HUES48 (cell line): ENCODE measurements around the gene MGMT.

ENCODE experiments used
- H3K27ac ChIP-seq: one replicate; pipeline ENCODE4 v1.7.0; 2013; ENCODE audit warnings: low read depth, low read length, inconsistent platforms
- H3K27me3 ChIP-seq: 2 replicates; pipeline ENCODE4 v1.6.1; 2013; ENCODE audit warnings: mild to moderate bottlenecking, low read length; ENCODE audit not compliant: control insufficient read depth, insufficient read depth
- H3K36me3 ChIP-seq: 2 replicates; pipeline ENCODE4 v1.6.1; 2013; ENCODE audit warnings: low read length; ENCODE audit not compliant: control insufficient read depth, insufficient read depth
- H3K4me1 ChIP-seq: 2 replicates; pipeline ENCODE4 v1.6.1; 2013; ENCODE audit warnings: mild to moderate bottlenecking, low read length; ENCODE audit not compliant: control insufficient read depth, insufficient read depth
- H3K4me3 ChIP-seq: 2 replicates; pipeline ENCODE4 v1.5.1; 2013; ENCODE audit warnings: mild to moderate bottlenecking, low read depth, low read length
- H3K9ac ChIP-seq: 2 replicates; pipeline ENCODE4 v1.6.1; 2013; ENCODE audit warnings: mild to moderate bottlenecking, low read depth, low read length, moderate library complexity
- H3K9me3 ChIP-seq: 2 replicates; pipeline ENCODE4 v1.6.1; 2013; ENCODE audit warnings: low read length; ENCODE audit not compliant: control insufficient read depth, insufficient read depth

Gene MGMT

DNA sequence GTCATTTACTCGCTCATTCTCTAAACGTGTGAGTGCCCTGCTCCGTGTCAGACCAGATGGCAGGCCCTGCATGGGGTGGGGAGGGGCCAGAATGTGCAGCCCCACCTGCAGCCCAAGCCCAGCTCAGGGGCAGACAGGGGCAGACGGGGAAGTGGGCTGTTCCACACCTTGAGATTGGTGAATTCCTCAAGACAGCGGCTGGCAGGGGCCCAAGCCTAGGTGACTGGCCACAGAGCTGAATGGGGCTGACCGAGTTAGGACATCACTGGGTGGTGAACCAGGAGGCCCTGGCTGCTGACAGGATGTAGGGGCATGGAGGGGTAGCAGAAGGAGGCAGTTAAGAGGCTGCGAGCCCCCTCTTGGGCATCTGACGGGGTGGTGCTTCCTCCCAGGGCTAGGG, 79.1 kb downstream of the MGMT start:
- no peak overlapping the region for H3K4me3 ChIP-seq
- H3K36me3 ChIP-seq: no peaks in the 10 kb centered on the region
- no peaks in the 10 kb centered on the region for H3K9me3 ChIP-seq
- H3K27me3 ChIP-seq: no peaks in the 10 kb centered on the region
- no peaks in the 10 kb centered on the region for H3K4me1 ChIP-seq
- no peak overlapping the region for H3K27ac ChIP-seq
- H3K9ac ChIP-seq: no peak overlapping the region

DNA sequence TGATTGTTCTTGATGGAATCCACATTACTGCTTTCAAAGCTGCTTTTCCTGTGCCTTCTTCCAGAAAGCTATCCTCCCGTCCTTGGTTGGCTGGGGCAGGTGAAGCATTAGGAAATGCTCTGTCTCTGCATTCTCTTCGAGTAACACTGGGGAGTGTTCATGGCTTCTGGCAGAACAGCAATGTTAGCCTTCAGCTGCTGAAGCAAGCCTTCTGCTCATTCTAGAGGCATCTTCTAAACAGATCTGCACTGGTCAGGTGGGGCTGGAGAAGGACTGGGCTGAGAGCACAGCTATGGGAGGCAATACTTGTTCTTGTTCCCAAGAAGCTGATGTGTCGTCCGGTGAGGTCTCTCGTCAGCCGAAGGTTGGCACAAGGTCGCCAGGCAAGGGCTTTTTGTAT, 80.6 kb downstream of the MGMT start:
- Histone ChIP-seq H3K36me3 (no peaks in the 10 kb centered on the region), H3K9ac (no peak overlapping the region), H3K27ac (no peak overlapping the region), H3K4me3 (no peak overlapping the region), H3K4me1 (no peaks in the 10 kb centered on the region), H3K27me3 (no peaks in the 10 kb centered on the region), H3K9me3 (no peaks in the 10 kb centered on the region)

DNA sequence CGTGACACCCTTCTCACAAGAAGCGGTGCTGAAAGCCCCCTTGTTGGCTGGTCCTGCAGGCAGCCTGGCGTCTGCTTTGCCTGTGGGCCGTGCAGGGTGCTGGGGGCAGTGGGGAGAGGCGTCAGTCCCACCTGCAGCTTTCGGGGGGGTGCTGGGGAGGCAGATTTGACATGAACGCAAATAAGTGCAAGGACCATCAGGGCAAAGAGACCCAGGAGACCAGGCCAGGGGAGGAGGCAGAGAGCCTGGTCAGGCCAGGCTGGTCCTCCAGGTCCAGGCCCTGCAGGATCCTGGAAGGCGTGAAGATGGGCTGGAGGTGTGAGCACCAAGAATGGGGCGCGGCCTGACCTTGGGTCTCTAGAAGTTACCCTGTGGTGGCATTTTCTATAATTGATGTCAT, 81.6 kb downstream of the MGMT start:
- H3K27ac ChIP-seq: no peak overlapping the region
- H3K4me3 ChIP-seq: no peak overlapping the region
- no peaks in the 10 kb centered on the region for H3K9me3 ChIP-seq

DNA sequence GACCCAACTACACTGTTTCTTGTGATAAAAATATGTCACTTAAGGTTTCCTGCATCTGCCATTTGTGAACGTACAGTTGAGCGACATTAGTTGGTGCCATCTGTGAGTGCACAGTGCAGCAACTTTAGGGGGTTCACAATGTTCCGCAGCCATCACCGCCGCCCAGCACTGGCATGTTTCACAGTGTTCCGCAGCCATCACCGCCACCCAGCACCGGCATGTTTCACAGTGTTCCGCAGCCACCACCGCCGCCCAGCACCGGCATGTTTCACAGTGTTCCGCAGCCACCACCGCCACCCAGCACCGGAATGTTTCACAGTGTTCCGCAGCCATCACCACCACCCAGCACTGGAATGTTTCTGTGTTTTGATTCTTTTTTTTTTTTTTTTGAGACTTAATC, 83.0 kb downstream of the MGMT start:
- Histone ChIP-seq H3K4me3 (no peak overlapping the region), H3K4me1 (no peaks in the 10 kb centered on the region), H3K9me3 (no peaks in the 10 kb centered on the region), H3K36me3 (no peaks in the 10 kb centered on the region), H3K27me3 (no peaks in the 10 kb centered on the region), H3K9ac (no peak overlapping the region), H3K27ac (no peak overlapping the region)

More for the DNA sequence above, 81.6 kb downstream of the MGMT start:
- H3K27me3 ChIP-seq: no peaks in the 10 kb centered on the region
- no peak overlapping the region for H3K9ac ChIP-seq
- no peaks in the 10 kb centered on the region for H3K36me3 ChIP-seq
- no peaks in the 10 kb centered on the region for H3K4me1 ChIP-seq

DNA sequence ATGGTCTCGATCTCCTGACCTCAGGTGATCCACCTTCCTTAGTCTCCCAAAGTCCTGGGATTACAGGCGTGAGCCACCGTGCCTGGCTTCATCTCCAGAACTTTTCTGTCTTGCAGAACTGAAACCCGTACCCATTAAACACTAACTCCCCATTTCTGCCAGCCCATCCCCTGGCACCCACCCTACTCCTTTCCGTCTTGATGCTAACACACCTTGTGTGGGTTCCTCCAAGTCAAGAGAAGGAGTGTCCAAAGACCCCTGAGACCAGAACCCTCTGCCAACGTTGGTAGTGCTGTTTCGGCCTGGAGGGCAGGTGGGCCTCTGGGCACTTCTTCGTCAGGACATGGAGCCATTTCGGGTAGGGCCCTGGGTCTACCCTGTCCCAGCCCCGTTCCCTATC, 83.6 kb downstream of the MGMT start:
- H3K9ac ChIP-seq: no peak overlapping the region
- no peaks in the 10 kb centered on the region for H3K4me1 ChIP-seq
- no peak overlapping the region for H3K4me3 ChIP-seq
- H3K27me3 ChIP-seq: no peaks in the 10 kb centered on the region
- H3K9me3 ChIP-seq: no peaks in the 10 kb centered on the region
- H3K36me3 ChIP-seq: no peaks in the 10 kb centered on the region
- H3K27ac ChIP-seq: no peak overlapping the region

- Histone ChIP-seq H3K4me1 (no peaks in the 10 kb centered on the region), H3K9ac (no peak overlapping the region), H3K27me3 (no peaks in the 10 kb centered on the region), H3K4me3 (no peak overlapping the region), H3K36me3 (no peaks in the 10 kb centered on the region), H3K27ac (no peak overlapping the region), H3K9me3 (no peaks in the 10 kb centered on the region)
Observed at GRCh38 chr10:129552119-129552518, 85.1 kb downstream of the MGMT start.

- Histone ChIP-seq H3K27ac (no peak overlapping the region), H3K4me1 (no peaks in the 10 kb centered on the region), H3K9ac (no peak overlapping the region), H3K36me3 (no peaks in the 10 kb centered on the region), H3K9me3 (no peaks in the 10 kb centered on the region), H3K27me3 (no peaks in the 10 kb centered on the region), H3K4me3 (no peak overlapping the region)
Observed at GRCh38 chr10:129553928-129554327, 86.9 kb downstream of the MGMT start.

DNA sequence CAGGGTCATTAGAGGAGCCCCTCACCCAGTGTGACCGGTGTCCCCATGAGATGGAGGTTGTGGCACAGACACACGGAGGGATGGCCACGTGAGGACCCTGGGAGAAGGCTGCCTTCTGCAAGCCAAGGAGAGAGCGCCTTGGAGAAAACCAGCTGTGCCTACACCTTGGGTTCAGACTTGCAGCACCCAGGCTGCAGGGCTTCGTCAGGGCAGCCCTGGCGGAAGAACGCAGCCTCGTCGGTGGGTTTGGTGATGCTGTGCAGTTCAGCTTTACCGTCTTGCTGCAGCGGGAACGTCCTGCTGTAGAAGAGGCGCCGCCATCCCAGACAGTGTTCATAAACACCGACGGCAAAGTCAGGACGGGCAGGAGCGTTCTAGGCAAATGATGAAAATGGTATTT, 89.3 kb downstream of the MGMT start:
- no peak overlapping the region for H3K9ac ChIP-seq
- no peaks in the 10 kb centered on the region for H3K9me3 ChIP-seq
- no peaks in the 10 kb centered on the region for H3K4me1 ChIP-seq
- H3K4me3 ChIP-seq: no peak overlapping the region
- H3K27ac ChIP-seq: no peak overlapping the region
- no peaks in the 10 kb centered on the region for H3K27me3 ChIP-seq
- no peaks in the 10 kb centered on the region for H3K36me3 ChIP-seq

DNA sequence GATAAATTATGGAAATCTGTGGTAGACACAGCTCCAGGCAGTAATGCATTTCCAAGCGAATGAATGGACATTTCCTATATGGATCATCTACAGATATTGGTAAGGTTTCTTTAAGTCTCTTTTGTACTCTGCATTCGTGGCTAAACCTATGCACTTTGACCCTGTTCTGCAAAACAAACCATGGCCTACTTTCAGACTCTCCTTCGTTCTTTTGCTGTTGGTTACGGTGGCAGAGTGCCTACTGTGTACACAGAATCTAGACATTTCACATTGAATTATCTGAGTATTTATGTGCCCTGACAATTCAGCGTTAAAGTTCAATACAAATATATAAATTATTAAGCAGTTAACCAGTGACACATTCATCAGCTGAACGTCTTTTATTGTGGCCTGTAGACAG, 93.3 kb downstream of the MGMT start:
- Histone ChIP-seq H3K4me3 (no peak overlapping the region), H3K36me3 (no peaks in the 10 kb centered on the region)

DNA sequence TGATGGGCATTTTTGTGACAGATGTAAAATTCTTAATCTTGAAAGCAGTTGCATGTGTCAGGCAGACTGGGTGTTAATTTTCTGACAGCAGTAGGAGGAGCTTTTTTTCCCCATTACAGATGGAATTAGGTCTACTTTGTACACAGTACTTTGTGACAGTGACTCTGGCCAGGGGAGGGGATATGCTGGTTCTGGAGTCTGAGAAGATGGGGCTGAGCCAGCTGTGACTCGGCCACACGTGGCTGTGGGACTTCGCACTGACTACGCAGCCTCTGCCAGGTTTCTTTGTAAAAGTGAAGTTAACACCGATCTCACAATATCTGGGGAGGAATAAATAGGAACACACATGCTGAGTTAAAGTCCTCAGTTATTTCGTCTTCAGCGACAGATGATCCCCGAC, 95.4 kb downstream of the MGMT start:
- no peak overlapping the region for H3K9ac ChIP-seq
- H3K9me3 ChIP-seq: no peaks in the 10 kb centered on the region
- no peaks in the 10 kb centered on the region for H3K36me3 ChIP-seq
- no peak overlapping the region for H3K27ac ChIP-seq
- H3K27me3 ChIP-seq: no peaks in the 10 kb centered on the region
- no peaks in the 10 kb centered on the region for H3K4me1 ChIP-seq
- no peak overlapping the region for H3K4me3 ChIP-seq

More for the DNA sequence above, 93.3 kb downstream of the MGMT start:
- no peaks in the 10 kb centered on the region for H3K27me3 ChIP-seq
- no peak overlapping the region for H3K9ac ChIP-seq
- H3K4me1 ChIP-seq: no peaks in the 10 kb centered on the region
- H3K9me3 ChIP-seq: no peaks in the 10 kb centered on the region
- H3K27ac ChIP-seq: no peak overlapping the region

DNA sequence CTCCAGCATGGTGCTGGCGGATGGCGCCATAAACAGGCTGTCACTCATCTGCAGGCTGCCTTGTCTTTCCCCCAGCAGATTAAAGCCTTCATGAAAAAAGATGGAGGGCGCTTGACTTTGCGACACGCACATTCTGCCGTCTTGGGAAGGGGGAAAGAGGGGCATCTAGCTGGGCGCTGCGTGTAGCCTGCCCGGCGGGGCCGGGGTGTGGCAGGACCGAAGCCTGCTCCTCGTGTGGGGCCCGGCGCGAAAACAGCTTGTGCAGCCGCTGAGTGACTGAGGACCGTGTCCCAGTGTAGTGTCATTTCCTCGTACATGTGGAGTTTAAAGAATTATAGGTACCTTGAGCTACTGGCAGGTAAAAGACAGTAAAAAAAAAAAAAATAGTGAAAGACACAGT, 97.9 kb downstream of the MGMT start:
- Histone ChIP-seq H3K4me3 (no peak overlapping the region), H3K27ac (no peak overlapping the region), H3K27me3 (no peaks in the 10 kb centered on the region), H3K9ac (no peak overlapping the region), H3K36me3 (no peaks in the 10 kb centered on the region), H3K4me1 (no peaks in the 10 kb centered on the region), H3K9me3 (no peaks in the 10 kb centered on the region)
